ENCODE results near the gene VTA1.
"Not testable (repeated sequence)": the region's sequence is repeated elsewhere in the genome, so short reads cannot be mapped to it uniquely, and the experiment has no call there.

VTA1 gene

DNA sequence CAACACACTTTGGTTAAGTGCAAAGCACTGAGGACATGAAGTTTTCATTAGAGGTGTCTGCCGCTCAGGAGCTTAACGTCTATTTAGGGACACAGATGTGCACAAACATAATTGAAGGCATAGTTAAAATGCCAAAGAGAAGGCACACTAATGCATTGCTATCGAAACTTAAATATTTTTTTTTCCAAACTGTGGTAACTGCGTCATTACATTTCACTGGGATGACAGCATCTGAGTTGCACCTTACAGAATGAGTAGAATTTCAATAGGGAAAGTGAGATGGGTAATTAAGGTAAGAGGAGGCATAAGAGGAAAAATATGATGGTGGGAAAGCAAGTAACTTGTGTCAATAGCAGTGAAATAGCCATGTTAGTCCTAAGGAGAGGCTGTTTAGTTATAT, 79.7 kb downstream of the VTA1 start:
- DNase-seq (ENCODE audit: low spot score) = no peak

DNA sequence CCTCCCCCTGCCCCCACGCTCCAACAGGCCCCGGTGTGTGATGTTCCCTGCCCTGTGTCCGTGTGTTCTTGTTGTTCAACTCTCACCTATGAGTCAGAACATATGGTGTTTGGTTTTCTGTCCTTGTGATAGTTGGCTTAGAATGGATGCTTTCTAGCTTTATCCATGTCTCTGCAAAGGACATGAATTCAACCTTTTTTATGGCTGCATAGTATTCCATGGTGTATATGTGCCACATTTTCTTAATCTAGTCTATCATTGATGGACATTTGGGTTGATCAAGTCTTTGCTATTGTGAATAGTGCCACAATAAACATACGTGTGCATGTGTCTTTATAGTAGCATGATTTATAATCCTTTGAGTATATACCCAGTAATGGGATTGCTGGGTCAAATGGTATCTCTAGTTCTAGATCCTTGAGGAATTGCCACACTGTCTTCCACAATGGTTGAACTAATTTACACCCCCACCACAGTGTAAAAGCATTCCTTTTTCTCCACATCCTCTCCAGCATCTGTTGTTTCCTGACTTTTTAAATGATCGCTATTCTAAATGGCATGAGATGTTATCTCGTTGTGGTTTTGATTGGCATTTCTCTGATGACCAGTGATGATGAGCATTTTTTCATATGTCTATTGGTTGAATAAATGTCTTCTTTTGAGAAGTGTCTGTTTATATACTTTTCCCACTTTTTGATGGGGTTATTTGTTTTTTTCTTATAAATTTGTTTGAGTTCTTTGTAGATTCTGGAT, 82.6 kb downstream of the VTA1 start:
- not testable (repeated sequence) for DNase-seq (ENCODE audit: low spot score)

DNA sequence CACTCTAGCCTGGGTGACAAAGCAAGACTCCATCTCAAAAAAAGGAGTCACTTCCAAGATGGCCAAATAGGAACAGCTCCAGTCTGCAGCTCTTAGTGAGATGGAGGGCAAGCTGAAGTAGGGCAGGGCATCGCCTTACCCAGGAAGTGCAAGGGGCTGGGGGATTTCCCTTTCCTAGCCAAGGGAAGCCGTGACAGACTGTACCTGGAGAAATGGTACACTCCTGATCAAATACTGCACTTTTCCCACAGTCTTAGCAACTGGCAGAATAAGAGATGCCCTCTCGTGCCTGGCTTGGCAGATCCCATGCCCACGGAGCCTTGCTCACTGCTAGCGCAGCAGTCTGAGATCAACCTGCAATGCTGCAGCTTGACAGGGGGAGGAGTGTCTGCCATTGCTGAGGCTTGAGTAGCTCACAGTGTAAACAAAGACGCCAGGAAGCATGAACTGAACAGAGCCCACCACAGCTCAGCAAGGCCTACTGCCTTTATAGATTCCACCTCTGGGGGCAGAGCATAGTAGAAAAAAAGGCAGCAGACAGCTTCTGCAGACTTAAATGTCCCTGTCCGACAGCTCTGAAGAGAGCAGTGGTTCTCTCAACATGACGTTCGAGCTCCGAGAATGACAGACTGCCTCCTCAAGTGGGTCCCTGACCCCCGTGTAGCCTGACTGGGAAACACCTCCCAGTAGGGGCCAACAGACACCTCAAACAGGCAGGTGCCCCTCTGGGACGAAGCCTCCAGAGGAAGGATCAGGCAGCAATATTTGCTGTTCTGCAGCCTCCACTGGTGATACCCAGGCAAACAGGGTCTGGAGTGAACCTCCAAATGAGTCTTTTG, 85.4 kb downstream of the VTA1 start:
- DNase-seq (ENCODE audit: low spot score) = not testable (repeated sequence)

- DNase-seq (ENCODE audit: low spot score) = no peak
These were observed 87.1 kb downstream of the VTA1 start for GRCh38 chr6:142233945-142234682.

GRCh38 chr6:142235272-142235671, 88.2 kb downstream of the VTA1 start:
- DNase-seq (ENCODE audit: low spot score) = no peak

GRCh38 chr6:142235791-142236190, 88.7 kb downstream of the VTA1 start:
- DNase-seq (ENCODE audit: low spot score) = no peak

- DNase-seq (ENCODE audit: low spot score) = no peak
These were observed 89.6 kb downstream of the VTA1 start for GRCh38 chr6:142236691-142237090.

DNA sequence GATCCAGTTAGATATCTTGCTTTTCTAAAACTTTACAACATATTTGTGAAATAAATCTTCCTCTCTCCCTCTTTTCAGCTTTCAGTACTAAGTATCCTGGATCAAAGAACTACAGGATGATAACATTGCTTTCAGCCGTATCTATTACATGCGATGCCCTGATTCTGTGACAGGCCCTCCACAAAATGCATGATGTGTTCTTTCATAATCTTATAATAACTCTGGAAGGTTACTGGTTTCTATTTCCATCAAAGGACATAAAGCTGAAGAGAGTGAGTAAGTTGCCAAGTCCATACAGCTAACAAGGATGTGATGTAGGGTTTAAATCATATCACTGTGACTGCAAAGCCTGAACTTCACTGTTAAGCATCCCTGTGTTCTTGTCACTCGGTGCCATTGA, 91.8 kb downstream of the VTA1 start:
- DNase-seq (ENCODE audit: low spot score) = no peak

DNA sequence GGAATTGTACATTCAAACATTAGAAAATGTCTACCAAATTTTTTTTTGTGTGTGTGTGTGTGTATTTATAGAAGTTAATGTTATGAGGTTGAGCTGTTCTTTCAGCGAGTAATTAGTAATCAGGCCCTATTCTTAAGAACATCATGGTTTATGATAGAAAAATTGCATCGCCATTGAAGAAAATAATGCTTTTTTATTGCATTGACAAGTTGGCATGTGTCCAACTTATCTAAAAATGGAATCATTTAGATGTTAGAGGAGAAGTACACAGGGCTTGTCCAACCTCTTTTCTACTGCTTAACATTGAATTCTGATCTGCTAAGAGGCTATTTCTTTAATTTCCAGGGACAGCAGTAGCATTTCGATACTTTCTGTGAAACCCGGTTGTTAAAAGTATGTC, 93.1 kb downstream of the VTA1 start:
- DNase-seq (ENCODE audit: low spot score) = no peak

DNA sequence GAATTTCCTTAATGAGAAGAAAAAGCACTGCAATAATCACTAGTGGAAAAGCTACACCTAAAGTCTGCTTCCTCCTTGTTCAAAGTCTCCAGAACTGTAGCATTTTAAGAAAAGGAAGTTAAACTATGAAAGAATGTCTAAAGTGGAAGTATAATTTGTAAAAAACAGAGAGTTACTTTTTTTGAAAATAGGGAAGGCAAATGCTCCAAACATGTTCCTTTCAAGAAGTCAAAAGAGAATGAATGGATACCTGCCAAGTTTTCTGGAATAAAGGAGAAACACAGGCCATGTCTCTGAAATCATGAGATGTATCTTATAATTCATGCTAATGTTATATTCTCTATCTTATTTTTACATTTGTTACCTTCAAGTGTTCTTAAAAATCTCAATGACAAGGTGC, 94.0 kb downstream of the VTA1 start:
- no peak for DNase-seq (ENCODE audit: low spot score)

- DNase-seq (ENCODE audit: low spot score) = no peak
These were observed 95.2 kb downstream of the VTA1 start for GRCh38 chr6:142242269-142242668.

GRCh38 chr6:142246960-142247359, 99.9 kb downstream of the VTA1 start:
- no peak for DNase-seq (ENCODE audit: low spot score)

DNA sequence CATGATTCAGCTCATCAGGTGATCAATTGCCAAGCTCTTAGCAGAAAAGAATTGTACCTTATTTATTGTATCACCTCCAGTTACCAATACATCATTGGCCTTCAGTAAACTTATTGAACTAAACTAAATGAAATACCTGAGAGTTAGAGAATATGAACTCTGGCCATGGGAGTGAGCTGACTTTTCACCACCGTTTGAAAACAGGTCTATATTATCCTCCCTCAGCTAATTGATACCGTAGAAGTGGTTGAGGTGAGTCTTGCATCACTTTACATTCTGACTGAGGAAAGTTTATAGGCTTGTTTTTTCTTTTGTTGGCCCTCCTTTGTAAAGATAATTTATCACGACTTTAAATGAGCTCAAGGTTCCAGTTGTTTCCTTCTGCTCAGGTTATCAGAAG, 102.2 kb downstream of the VTA1 start:
- no peak for DNase-seq (ENCODE audit: low spot score)

GRCh38 chr6:142251930-142252445, 104.9 kb downstream of the VTA1 start:
- DNase-seq (ENCODE audit: low spot score) = no peak

DNA sequence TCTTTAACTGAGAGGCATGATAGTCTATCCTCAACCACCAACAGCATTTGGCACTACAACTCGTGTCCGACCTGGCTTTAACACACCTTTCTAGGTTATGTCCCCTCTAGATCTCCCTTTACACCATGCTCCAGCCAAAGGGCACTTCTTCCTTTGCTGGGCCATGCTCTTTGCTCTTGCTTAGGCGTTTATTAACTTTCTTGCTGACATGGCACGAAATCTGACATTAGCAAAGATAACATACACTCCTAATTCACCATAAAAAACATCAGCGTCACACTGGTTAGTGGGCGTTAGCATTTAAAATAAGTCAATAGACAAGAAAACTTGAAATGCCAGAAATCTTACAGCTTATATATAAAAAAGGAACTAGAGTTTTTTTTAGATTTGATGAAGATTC, 107.5 kb downstream of the VTA1 start:
- no peak for DNase-seq (ENCODE audit: low spot score)

GRCh38 chr6:142255785-142256184, 108.7 kb downstream of the VTA1 start:
- DNase-seq (ENCODE audit: low spot score) = no peak

DNA sequence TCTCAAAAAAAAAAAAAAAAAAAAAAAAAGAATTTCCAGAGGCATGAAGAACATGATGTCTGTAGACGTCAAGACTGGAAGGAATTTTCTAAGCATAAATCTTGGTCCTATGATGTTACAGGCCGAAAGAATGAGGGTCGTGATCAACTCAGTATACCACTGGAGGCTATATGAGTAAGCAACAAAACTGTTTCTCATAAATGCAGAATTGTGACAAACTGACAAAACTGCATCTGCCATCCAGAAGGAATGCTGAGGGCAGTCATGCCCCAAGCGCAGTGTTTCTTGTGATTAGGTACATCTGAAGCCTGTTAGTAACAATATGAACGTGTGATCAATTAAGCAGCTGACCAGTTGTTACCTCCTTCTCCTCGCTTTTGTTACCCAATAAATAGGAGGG, 111.2 kb downstream of the VTA1 start:
- DNase-seq (ENCODE audit: low spot score) = no peak

DNA sequence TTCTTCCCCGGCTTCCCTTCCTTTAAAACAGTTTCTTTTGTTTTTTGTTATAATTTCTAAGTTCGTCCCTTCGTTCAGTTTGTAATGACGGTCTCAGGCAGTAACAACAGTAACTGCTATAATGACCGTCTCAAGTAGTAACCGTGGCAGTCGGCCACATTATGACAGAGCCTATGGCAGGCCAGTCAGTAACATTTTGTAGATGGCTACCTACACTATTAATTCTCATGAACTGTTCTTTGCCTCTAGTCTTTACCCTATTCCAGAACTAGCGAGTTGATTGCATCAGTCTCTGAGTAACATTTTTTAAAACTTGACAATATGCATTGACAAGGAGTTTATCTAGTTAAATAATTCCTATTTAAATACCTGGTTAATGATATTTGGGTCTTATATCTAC, 111.7 kb downstream of the VTA1 start:
- no peak for DNase-seq (ENCODE audit: low spot score)

DNA sequence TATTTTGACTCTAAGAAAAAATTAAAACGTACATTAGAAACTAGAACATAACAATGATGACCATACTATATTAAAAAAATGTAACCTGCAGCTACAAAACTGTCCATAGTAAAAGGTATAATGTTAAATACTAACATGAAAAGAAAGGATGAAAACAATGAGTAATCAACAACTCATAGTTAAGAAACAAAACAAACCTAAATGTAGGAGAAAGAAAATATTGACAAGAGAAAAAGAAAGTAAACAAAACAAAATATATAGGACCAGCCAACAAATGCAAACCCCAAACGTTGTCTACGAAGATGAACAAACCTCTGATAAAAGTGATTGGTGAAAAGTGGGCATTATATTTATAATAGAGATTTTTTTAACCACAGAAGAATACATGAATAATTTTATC, 113.7 kb downstream of the VTA1 start:
- DNase-seq (ENCODE audit: low spot score) = no peak

- DNase-seq (ENCODE audit: low spot score) = no peak
These were observed 115.2 kb downstream of the VTA1 start for GRCh38 chr6:142262231-142262630.

DNA sequence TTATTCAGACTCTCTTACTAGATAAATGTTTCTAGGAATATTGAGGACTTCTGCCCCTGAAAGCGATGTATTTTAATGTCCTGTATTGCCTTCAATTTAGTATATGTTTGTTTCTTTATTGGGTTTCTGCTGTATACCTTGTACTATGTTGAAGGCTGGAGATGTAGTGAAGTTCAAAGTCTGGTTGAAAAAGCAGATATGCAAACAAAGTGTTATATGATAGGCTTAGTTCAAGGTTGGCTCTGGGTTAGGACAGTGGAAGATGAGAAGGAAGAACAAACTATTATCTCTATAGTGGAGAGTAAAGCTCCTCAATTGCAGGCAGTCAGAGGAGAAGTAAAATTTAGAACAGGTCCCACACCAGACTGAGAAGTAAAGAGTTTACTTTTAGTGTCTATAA, 118.4 kb downstream of the VTA1 start:
- no peak for DNase-seq (ENCODE audit: low spot score)

DNA sequence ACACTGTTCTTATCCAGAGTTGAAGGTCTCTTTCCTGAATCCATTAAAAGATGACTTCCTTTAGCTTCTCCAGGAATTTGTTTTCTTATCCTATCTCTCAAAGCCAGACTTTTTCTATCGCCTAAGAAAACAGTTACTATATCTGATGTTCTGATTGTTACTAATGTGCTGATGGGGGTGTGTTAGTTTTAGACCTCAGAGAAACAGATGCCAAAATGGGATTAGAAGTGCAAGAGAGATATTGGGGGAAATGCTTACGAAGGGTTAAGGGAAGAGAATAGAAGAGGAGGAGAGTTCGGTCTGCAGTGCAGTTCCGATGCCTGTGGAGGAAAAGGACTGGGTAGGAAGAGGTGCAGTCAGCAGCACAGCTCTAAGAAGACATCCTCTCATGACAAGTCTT, 119.0 kb downstream of the VTA1 start:
- no peak for DNase-seq (ENCODE audit: low spot score)

DNA sequence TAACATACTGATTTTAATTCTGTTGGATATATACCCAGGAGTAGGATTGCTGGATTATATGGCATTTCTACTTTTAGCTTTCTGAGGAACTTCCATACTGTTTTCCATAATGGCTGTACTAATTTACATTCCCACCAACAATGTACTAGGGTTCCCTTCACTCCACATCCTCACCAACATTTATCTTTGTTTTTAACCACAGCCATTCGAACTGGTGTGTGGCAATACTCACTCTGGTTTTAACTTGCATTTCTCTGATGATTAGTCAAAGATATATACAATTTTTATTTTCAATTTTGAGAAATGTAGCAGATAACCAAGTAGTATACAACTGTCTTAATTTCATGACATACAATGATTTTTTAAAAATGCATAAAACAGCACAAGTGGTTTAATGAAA, 124.4 kb downstream of the VTA1 start:
- DNase-seq (ENCODE audit: low spot score) = no peak

All from globus pallidus (tissue), 1 donor.